SK-N-SH treated with all-trans-retinoic acid at 6 μM for 48 hours (cell line): ENCODE results near the gene GTF2F2.

Experiments
- ATAC-seq: fragments of 200-7000 bp; cut with Tn5 transposase; 3 replicates; pipeline ENCODE4 v1.9.1; 2020; ENCODE audit warnings: mild to moderate bottlenecking, moderate library complexity
- ARNTL ChIP-seq: fragments of 450-650 bp; formaldehyde crosslinking; IDR thresholded peaks from 2 replicates; pipeline ENCODE4 v1.5.0; 2020; ENCODE audit warnings: low read depth, mild to moderate bottlenecking, moderate library complexity, borderline replicate concordance
- BACH2 ChIP-seq: fragments of 250-450 bp; sonication (Bioruptor Pico); IDR thresholded peaks from 2 replicates; pipeline ENCODE4 v1.9.0; 2021; ENCODE audit warnings: mild to moderate bottlenecking, borderline replicate concordance
- CSRNP3 ChIP-seq: fragments of 250-450 bp; sonication (Bioruptor Pico); IDR thresholded peaks from 2 replicates; pipeline ENCODE4 v1.5.1; 2021; ENCODE audit warnings: mild to moderate bottlenecking, moderate library complexity
- ESRRG ChIP-seq: fragments of 250-450 bp; sonication (Bioruptor Pico); IDR thresholded peaks from 2 replicates; pipeline ENCODE4 v1.6.1; 2021; ENCODE audit warnings: mild to moderate bottlenecking
- ISL1 ChIP-seq: fragments of 250-450 bp; sonication (Bioruptor Pico); IDR thresholded peaks from 2 replicates; pipeline ENCODE4 v2.1.2; 2022; ENCODE audit warnings: mild to moderate bottlenecking, moderate library complexity
- PATZ1 ChIP-seq: fragments of 250-450 bp; sonication (Bioruptor Pico); IDR thresholded peaks from 2 replicates; pipeline ENCODE4 v1.8.0; 2020; ENCODE audit warnings: mild to moderate bottlenecking, moderate library complexity, borderline replicate concordance
- PPARA ChIP-seq: fragments of 250-450 bp; sonication (Bioruptor Pico); IDR thresholded peaks from 2 replicates; pipeline ENCODE4 v1.5.0; 2020; ENCODE audit warnings: mild to moderate bottlenecking, borderline replicate concordance
- RARB ChIP-seq: fragments of 250-450 bp; sonication (Bioruptor Pico); IDR thresholded peaks from 2 replicates; pipeline ENCODE4 v1.8.0; 2021; ENCODE audit warnings: mild to moderate bottlenecking, moderate library complexity
- SNAI2 ChIP-seq: fragments of 250-450 bp; sonication (Bioruptor Pico); IDR thresholded peaks from 2 replicates; pipeline ENCODE4 v1.5.0; 2020; ENCODE audit warnings: mild to moderate bottlenecking, moderate library complexity
- TCF4 ChIP-seq: fragments of 250-450 bp; sonication (Bioruptor Pico); IDR thresholded peaks from 2 replicates; pipeline ENCODE4 v1.8.0; 2021; ENCODE audit warnings: mild to moderate bottlenecking, moderate library complexity, borderline replicate concordance
- TOX ChIP-seq: fragments of 250-450 bp; sonication (Bioruptor Pico); IDR thresholded peaks from 2 replicates; pipeline ENCODE4 v1.8.0; 2021; ENCODE audit warnings: mild to moderate bottlenecking, moderate library complexity, borderline replicate concordance
- ZC3H10 ChIP-seq: fragments of 250-450 bp; sonication (Bioruptor Pico); IDR thresholded peaks from 2 replicates; pipeline ENCODE4 v1.5.1; 2021; ENCODE audit warnings: mild to moderate bottlenecking, moderate library complexity
- ZFP3 ChIP-seq: fragments of 250-450 bp; sonication (Bioruptor Pico); IDR thresholded peaks from 2 replicates; pipeline ENCODE4 v1.5.0; 2020; ENCODE audit warnings: mild to moderate bottlenecking, moderate library complexity
- ZFP30 ChIP-seq: fragments of 450-650 bp; formaldehyde crosslinking; IDR thresholded peaks from 2 replicates; pipeline ENCODE4 v1.5.0; 2022; ENCODE audit warnings: mild to moderate bottlenecking, moderate library complexity
- ZNF70 ChIP-seq: fragments of 450-650 bp; formaldehyde crosslinking; IDR thresholded peaks from 2 replicates; pipeline ENCODE4 v1.5.0; 2020; ENCODE audit warnings: mild to moderate bottlenecking, moderate library complexity

Gene GTF2F2

GRCh38 chr13:45141369-45141768 is 21.1 kb downstream of the GTF2F2 start:
- no peak for TF ChIP-seq ESRRG
- no peak for TF ChIP-seq ISL1
- ATAC-seq = no peak

GRCh38 chr13:45142440-45143345 is 22.4 kb downstream of the GTF2F2 start:
- ATAC-seq = no peak; the same call in 1 of the 3 replicates
- TF ChIP-seq ISL1 (0 out of 2 replicates have a peak, but pooled peaks have one; percentile 48), ESRRG (no peak)

GRCh38 chr13:45143346-45143751 is 23.0 kb downstream of the GTF2F2 start:
- TF ChIP-seq ARNTL (CRISPR knock-in tag) (no peak), ZFP30 (CRISPR knock-in tag) (no peak), SNAI2 (no peak), ZNF70 (no peak), BACH2 (no peak), TCF4 (CRISPR knock-in tag) (no peak), ZFP3 (CRISPR knock-in tag) (no peak), PATZ1 (CRISPR knock-in tag) (no peak), CSRNP3 (CRISPR knock-in tag) (no peak)
- ATAC-seq = no peak

- TF ChIP-seq ZC3H10 = no peak
- no peak; the same call in 2 of the 3 replicates for ATAC-seq
These were observed 29.7 kb downstream of the GTF2F2 start for GRCh38 chr13:45149964-45150363.

- peak; percentile 67 for ATAC-seq
- TF ChIP-seq ZFP3 (CRISPR knock-in tag) (peak; percentile 88), SNAI2 (no peak)
These were observed 36.5 kb downstream of the GTF2F2 start for GRCh38 chr13:45156565-45157361.

GRCh38 chr13:45162194-45162593 is 41.9 kb downstream of the GTF2F2 start:
- no peak for TF ChIP-seq TCF4 (CRISPR knock-in tag)
- no peak for TF ChIP-seq ZC3H10
- TF ChIP-seq TOX (CRISPR knock-in tag) = no peak
- no peak for TF ChIP-seq CSRNP3 (CRISPR knock-in tag)
- no peak for TF ChIP-seq PPARA (CRISPR knock-in tag)
- no peak for TF ChIP-seq ZNF70
- no peak for TF ChIP-seq ISL1
- no peak for TF ChIP-seq RARB (CRISPR knock-in tag)
- no peak for TF ChIP-seq ZFP3 (CRISPR knock-in tag)
- TF ChIP-seq PATZ1 (CRISPR knock-in tag) = no peak
- ATAC-seq = peak; percentile 75
